ENCODE measurements around the gene RXFP4. TPM values are rescaled to one million over a fixed set of nuclear protein-coding genes. Genes with fewer than 3 reads are reported as not detected.

RXFP4 gene
- total RNA-seq, 1 experiment from 2014 or later = not detected

- Histone ChIP-seq H3K56ac (ENCODE audit: insufficient read length, low read depth, low read length) (no peak overlapping the region), H2BK5ac (ENCODE audit: insufficient read length, low read length) (no peak overlapping the region), H3K79me2 (ENCODE audit: insufficient read depth, low read length) (no peaks in the 10 kb centered on the region), H3K79me1 (ENCODE audit: insufficient read depth, low read depth, low read length, poor library complexity, severe bottlenecking) (no peaks in the 10 kb centered on the region), H3K4me2 (ENCODE audit: insufficient read depth, insufficient read length, low read length) (no peak overlapping the region), H3K18ac (ENCODE audit: insufficient read length, low read depth, low read length) (no peak overlapping the region), H3K27me3 (ENCODE audit: insufficient read depth, low read length) (no peaks in the 10 kb centered on the region), H2BK20ac (ENCODE audit: low read depth, low read length, poor library complexity, severe bottlenecking) (no peak overlapping the region), H3K4me1 (ENCODE audit: insufficient read depth, low read length) (no peaks in the 10 kb centered on the region), H3K9me3 (ENCODE audit: control insufficient read depth, low read depth, low read length) (no peaks in the 10 kb centered on the region), H4K91ac (ENCODE audit: insufficient read length, low read depth, low read length) (no peak overlapping the region), H2AFZ (ENCODE audit: low read length) (no peak overlapping the region), H2BK120ac (ENCODE audit: low read depth, low read length, poor library complexity, severe bottlenecking) (no peak overlapping the region), H4K8ac (replicated peaks; ENCODE audit: insufficient read length, low read depth, low read length) (no peak overlapping the region), H3T11ph (ENCODE audit: low read length) (no peak overlapping the region), H4K5ac (ENCODE audit: insufficient read length, low read depth, low read length) (no peak overlapping the region), H3K23ac (ENCODE audit: insufficient read length, low read depth, low read length) (no peak overlapping the region), H3K27ac (ENCODE audit: insufficient read length, low read depth, low read length) (no peak overlapping the region), H4K20me1 (ENCODE audit: control insufficient read depth, insufficient read depth, insufficient read length) (no peaks in the 10 kb centered on the region), H2BK12ac (ENCODE audit: insufficient read length, low read depth, low read length) (no peak overlapping the region), H2BK15ac (ENCODE audit: low read depth, low read length) (no peak overlapping the region), H3K14ac (ENCODE audit: insufficient read depth, low read length) (no peak overlapping the region), H3K9ac (ENCODE audit: extremely low read depth, insufficient read length, low read length) (no peak overlapping the region), H3K4ac (ENCODE audit: low read depth, low read length) (no peak overlapping the region), H3K23me2 (ENCODE audit: insufficient read length, low read depth, low read length, poor library complexity, severe bottlenecking) (no peaks in the 10 kb centered on the region), H2AK5ac (ENCODE audit: insufficient read length, low read length) (no peak overlapping the region)
- TF ChIP-seq CTCF (conservative IDR thresholded peaks at IDR 0.05) = no peak
- no peaks in the 10 kb centered on the region for H3K27me3 Mint-ChIP-seq (ENCODE audit: low read depth)
- no peaks in the 10 kb centered on the region for H3K9me3 Mint-ChIP-seq
- H3K4me3 Mint-ChIP-seq = no peak overlapping the region
- H3K36me3 Mint-ChIP-seq (ENCODE audit: insufficient read depth in 1 of 3, low read depth in 3 of 3) = peaks cover 5 to 12% (median 7%) of the 10 kb centered on the region in 3 experiments; a peak in 6 of 7 replicates
- DNase-seq = no peak
- no CpG with 5 or more reads among the region's 3 CpGs for WGBS (ENCODE audit: extremely low coverage, insufficient read length, low lambda C conversion rate)
- H3K27ac Mint-ChIP-seq = no peak overlapping the region
- H3K4me1 Mint-ChIP-seq = no peaks in the 10 kb centered on the region
These were observed 48.6 kb upstream of the RXFP4 start for GRCh38 chr1:155892796-155893195.
